Stimulated activated CD8-positive, alpha-beta memory T cell treated with anti-CD3 and anti-CD28 coated beads, Interleukin-12 subunit alpha, Interleukin-12 subunit beta, amount 100 ng/mL, for 4 hours (primary cell): ENCODE data around the gene ST3GAL6.

ENCODE experiments used
- DNase-seq: peaks from one replicate; pipeline ENCODE4 v3.0.0-alpha.2; 2020; ENCODE audit warnings: low read depth

The ST3GAL6 gene

GRCh38 chr3:98740324-98740723, 22.8 kb upstream of the ST3GAL6 start:
- DNase-seq = no peak

GRCh38 chr3:98741121-98741716, 21.9 kb upstream of the ST3GAL6 start:
- DNase-seq = no peak

- DNase-seq = no peak
These were observed 20.1 kb upstream of the ST3GAL6 start for GRCh38 chr3:98743071-98743470.

GRCh38 chr3:98744283-98744682, 18.9 kb upstream of the ST3GAL6 start:
- DNase-seq = no peak

GRCh38 chr3:98745718-98746117, 17.4 kb upstream of the ST3GAL6 start:
- no peak for DNase-seq

- DNase-seq = no peak
These were observed 17.0 kb upstream of the ST3GAL6 start for GRCh38 chr3:98746122-98746521.

- DNase-seq = no peak
These were observed 16.3 kb upstream of the ST3GAL6 start for GRCh38 chr3:98746882-98747281.

- DNase-seq = no peak
These were observed 12.7 kb upstream of the ST3GAL6 start for GRCh38 chr3:98750276-98750919.

- DNase-seq = no peak
These were observed 8.7 kb upstream of the ST3GAL6 start for GRCh38 chr3:98754483-98754882.

- no peak for DNase-seq
These were observed 7.5 kb upstream of the ST3GAL6 start for GRCh38 chr3:98755601-98756000.

- DNase-seq = no peak
These were observed 3.5 kb upstream of the ST3GAL6 start for GRCh38 chr3:98759629-98760028.

- no peak for DNase-seq
These were observed 1.4 kb upstream of the ST3GAL6 start for GRCh38 chr3:98761643-98762229.

GRCh38 chr3:98763819-98764418, 779 bp downstream of the ST3GAL6 start:
- no peak for DNase-seq

GRCh38 chr3:98764472-98764884, 1.3 kb downstream of the ST3GAL6 start:
- no peak for DNase-seq

GRCh38 chr3:98765721-98766120, 2.6 kb downstream of the ST3GAL6 start:
- no peak for DNase-seq

- no peak for DNase-seq
These were observed 3.8 kb downstream of the ST3GAL6 start for GRCh38 chr3:98766924-98767323.

- DNase-seq = no peak
These were observed 5.8 kb downstream of the ST3GAL6 start for GRCh38 chr3:98768961-98769360.

- no peak for DNase-seq
These were observed 6.3 kb downstream of the ST3GAL6 start for GRCh38 chr3:98769448-98769847.

GRCh38 chr3:98770261-98771039, 7.3 kb downstream of the ST3GAL6 start:
- no peak for DNase-seq

GRCh38 chr3:98772022-98772421, 8.9 kb downstream of the ST3GAL6 start:
- no peak for DNase-seq

GRCh38 chr3:98775459-98776139, 12.5 kb downstream of the ST3GAL6 start:
- no peak for DNase-seq

GRCh38 chr3:98776140-98776493, 13.0 kb downstream of the ST3GAL6 start:
- DNase-seq = no peak
